ENCODE results near the gene RAPGEF5. TPM values are rescaled to one million over a fixed set of nuclear protein-coding genes. Genes with fewer than 3 reads are reported as not detected.
A peak's percentile ranks its signal among the peaks of the same experiment; 100 is the strongest.

Gene RAPGEF5
- total RNA-seq, 1 experiment from 2014 or later = 13.3 TPM

DNA sequence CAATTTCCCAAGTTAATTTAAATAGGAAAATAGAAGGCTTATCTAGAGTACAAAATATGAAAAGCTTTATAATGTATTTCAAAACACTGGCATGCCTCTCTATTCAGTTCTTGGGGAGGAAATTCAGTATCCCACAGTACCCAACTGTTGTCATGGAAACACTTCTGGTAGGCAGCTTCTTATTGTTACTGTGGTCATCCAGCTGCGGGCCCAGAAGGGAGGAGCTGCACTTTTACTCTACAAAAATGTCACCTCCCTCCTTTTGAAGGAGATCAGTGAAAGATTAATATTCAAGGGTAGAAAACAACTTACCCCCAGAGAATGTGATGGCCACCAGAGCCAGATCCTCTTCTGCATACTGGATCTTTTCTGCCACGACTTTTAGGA is 202.8 kb downstream of the RAPGEF5 start:
- Histone ChIP-seq H3K27ac (ENCODE audit: insufficient read length, low read depth, low read length) (no peak overlapping the region), H2BK5ac (ENCODE audit: insufficient read length, low read length) (no peak overlapping the region), H3K23me2 (ENCODE audit: insufficient read length, low read depth, low read length, poor library complexity, severe bottlenecking) (no peaks in the 10 kb centered on the region), H3K9me3 (ENCODE audit: control insufficient read depth, low read depth, low read length) (no peaks in the 10 kb centered on the region), H3K23ac (ENCODE audit: insufficient read length, low read depth, low read length) (no peak overlapping the region), H2AK5ac (ENCODE audit: insufficient read length, low read length) (no peak overlapping the region), H4K5ac (ENCODE audit: insufficient read length, low read depth, low read length) (no peak overlapping the region), H3K14ac (ENCODE audit: insufficient read depth, low read length) (no peak overlapping the region), H3K18ac (ENCODE audit: insufficient read length, low read depth, low read length) (no peak overlapping the region), H3K27me3 (ENCODE audit: insufficient read depth, low read length) (no peaks in the 10 kb centered on the region), H3T11ph (ENCODE audit: low read length) (no peak overlapping the region), H4K91ac (ENCODE audit: insufficient read length, low read depth, low read length) (no peak overlapping the region), H3K4me1 (ENCODE audit: insufficient read depth, low read length) (no peaks in the 10 kb centered on the region), H2BK120ac (ENCODE audit: low read depth, low read length, poor library complexity, severe bottlenecking) (no peak overlapping the region), H2BK15ac (ENCODE audit: low read depth, low read length) (no peak overlapping the region), H3K9ac (ENCODE audit: extremely low read depth, insufficient read length, low read length) (no peak overlapping the region), H4K20me1 (ENCODE audit: control insufficient read depth, insufficient read depth, insufficient read length) (no peaks in the 10 kb centered on the region), H2BK20ac (ENCODE audit: low read depth, low read length, poor library complexity, severe bottlenecking) (no peak overlapping the region), H3K79me1 (ENCODE audit: insufficient read depth, low read depth, low read length, poor library complexity, severe bottlenecking) (no peaks in the 10 kb centered on the region), H4K8ac (replicated peaks; ENCODE audit: insufficient read length, low read depth, low read length) (no peak overlapping the region), H3K4ac (ENCODE audit: low read depth, low read length) (no peak overlapping the region), H3K56ac (ENCODE audit: insufficient read length, low read depth, low read length) (no peak overlapping the region), H3K79me2 (ENCODE audit: insufficient read depth, low read length) (no peaks in the 10 kb centered on the region), H2AFZ (ENCODE audit: low read length) (no peak overlapping the region), H3K4me2 (ENCODE audit: insufficient read depth, insufficient read length, low read length) (no peak overlapping the region), H2BK12ac (ENCODE audit: insufficient read length, low read depth, low read length) (no peak overlapping the region)
- DNase-seq = no peak
- no peak overlapping the region for H3K4me3 Mint-ChIP-seq
- peaks cover 20 to 26% of the 10 kb centered on the region in 2 experiments for H3K4me1 Mint-ChIP-seq
- TF ChIP-seq, protein P1, sequence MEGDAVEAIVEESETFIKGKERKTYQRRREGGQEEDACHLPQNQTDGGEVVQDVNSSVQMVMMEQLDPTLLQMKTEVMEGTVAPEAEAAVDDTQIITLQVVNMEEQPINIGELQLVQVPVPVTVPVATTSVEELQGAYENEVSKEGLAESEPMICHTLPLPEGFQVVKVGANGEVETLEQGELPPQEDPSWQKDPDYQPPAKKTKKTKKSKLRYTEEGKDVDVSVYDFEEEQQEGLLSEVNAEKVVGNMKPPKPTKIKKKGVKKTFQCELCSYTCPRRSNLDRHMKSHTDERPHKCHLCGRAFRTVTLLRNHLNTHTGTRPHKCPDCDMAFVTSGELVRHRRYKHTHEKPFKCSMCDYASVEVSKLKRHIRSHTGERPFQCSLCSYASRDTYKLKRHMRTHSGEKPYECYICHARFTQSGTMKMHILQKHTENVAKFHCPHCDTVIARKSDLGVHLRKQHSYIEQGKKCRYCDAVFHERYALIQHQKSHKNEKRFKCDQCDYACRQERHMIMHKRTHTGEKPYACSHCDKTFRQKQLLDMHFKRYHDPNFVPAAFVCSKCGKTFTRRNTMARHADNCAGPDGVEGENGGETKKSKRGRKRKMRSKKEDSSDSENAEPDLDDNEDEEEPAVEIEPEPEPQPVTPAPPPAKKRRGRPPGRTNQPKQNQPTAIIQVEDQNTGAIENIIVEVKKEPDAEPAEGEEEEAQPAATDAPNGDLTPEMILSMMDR (conservative IDR thresholded peaks at IDR 0.05) = no peak
- H3K36me3 Mint-ChIP-seq (ENCODE audit: insufficient read depth in 1 of 3, low read depth in 3 of 3) = peaks cover 0 to 9% (median 3%) of the 10 kb centered on the region in 3 experiments; a peak in 2 of 7 replicates
- H3K27ac Mint-ChIP-seq = peak overlapping the region in 2 of 3 experiments; percentile 83 to 99; a peak in 4 of 7 replicates
- no peaks in the 10 kb centered on the region for H3K27me3 Mint-ChIP-seq (ENCODE audit: low read depth)
- WGBS (ENCODE audit: extremely low coverage, insufficient read length, low lambda C conversion rate) = no CpG with 5 or more reads among the region's 2 CpGs
- H3K9me3 Mint-ChIP-seq = no peaks in the 10 kb centered on the region; a peak in 1 of 5 replicates

Data from H9 (cell line).